ENCODE data around the gene NPTN.

NPTN gene

GRCh38 chr15:73517566-73517965 lies 115.6 kb downstream of the NPTN start:
- no peak for DNase-seq

GRCh38 chr15:73515527-73515926 lies 117.7 kb downstream of the NPTN start:
- no peak for DNase-seq

Measured in CD4-positive, alpha-beta T cell treated with Interleukin-21 for 1 hour (primary cell).